HL-60 (cell line): ENCODE results near the gene SLC18B1.
A peak's percentile ranks its signal among the peaks of the same experiment; 100 is the strongest.

ENCODE experiments used
- DNase-seq, 2 experiments: peaks; one replicate each; pipeline ENCODE4 v3.0.0-alpha.2; 2010 to 2020; ENCODE audit warnings: low read depth in 1 of 2, low spot score in 1 of 2
- H3K27ac ChIP-seq: fragments of 250-450 bp; sonication (Bioruptor Pico); replicated peaks from 2 replicates; pipeline ENCODE4 v1.5.1; 2020; ENCODE audit warnings: mild to moderate bottlenecking, moderate library complexity
- H3K27me3 ChIP-seq: fragments of 250-450 bp; sonication (Bioruptor Pico); 2 replicates; pipeline ENCODE4 v1.5.1; 2021; ENCODE audit warnings: mild to moderate bottlenecking, moderate library complexity; ENCODE audit not compliant: insufficient read depth, poor library complexity, severe bottlenecking
- H3K4me3 ChIP-seq: replicated peaks from 2 replicates; pipeline ENCODE4 v1.5.1; 2011; ENCODE audit warnings: mild to moderate bottlenecking, control low read depth, low read length; ENCODE audit not compliant: insufficient read depth
- GABPA ChIP-seq: IDR thresholded peaks from 2 replicates; pipeline ENCODE4 v1.6.1; 2012; ENCODE audit warnings: low read depth
- POLR2AphosphoS5 ChIP-seq: IDR thresholded peaks from 2 replicates; pipeline ENCODE4 v1.6.1; 2012; ENCODE audit warnings: low read depth
- SPI1 ChIP-seq: IDR thresholded peaks from 2 replicates; pipeline ENCODE4 v1.6.1; 2012; ENCODE audit warnings: low read depth, mild to moderate bottlenecking, borderline replicate concordance
- TF ChIP-seq, protein P1 (sequence below): IDR thresholded peaks from 2 replicates; pipeline ENCODE4 v1.6.1; 2012; ENCODE audit warnings: low read depth; ENCODE audit not compliant: insufficient replicate concordance
- TF ChIP-seq, protein P2 (sequence below): IDR thresholded peaks from one replicate; pipeline ENCODE4 v1.5.1; 2011; ENCODE audit warnings: low read length, control low read depth, inconsistent platforms; ENCODE audit not compliant: insufficient read depth

Gene SLC18B1

DNA sequence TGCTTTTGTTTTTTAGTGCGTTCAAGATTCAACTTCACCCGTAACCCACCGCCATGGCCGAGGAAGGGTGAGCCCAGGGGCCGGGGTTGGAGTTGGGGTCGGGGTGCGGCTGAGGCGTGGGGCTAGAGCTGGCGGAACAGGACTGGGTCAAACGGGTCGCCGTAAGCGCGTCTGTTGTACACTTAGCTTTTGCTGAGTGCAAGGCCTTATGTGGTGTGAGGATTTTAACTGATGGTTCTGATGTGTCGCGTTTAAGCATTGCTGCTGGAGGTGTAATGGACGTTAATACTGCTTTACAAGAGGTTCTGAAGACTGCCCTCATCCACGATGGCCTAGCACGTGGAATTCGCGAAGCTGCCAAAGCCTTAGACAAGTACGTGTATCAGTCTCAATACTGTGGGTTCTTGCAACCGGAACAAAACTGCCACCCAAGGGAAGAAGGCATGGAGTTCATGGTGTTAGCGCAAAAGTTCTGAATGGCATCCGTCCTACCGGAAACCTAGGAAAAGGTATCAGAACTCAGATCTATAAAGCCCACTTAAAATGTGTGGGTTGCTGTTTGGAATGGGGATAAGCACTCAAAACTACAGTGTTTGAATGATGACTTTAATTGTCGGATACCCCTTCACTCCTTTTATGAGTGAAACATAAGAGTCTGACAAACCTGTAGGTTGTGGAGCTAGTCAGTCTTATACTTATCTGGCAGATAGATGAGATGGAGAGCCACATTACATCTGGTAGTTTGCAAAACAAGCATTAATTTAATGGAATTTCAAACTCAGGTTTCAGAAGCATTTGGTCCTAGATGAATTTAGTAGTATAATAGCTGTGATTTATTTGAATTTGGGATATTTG lies 16.5 kb upstream of the SLC18B1 start:
- DNase-seq: no peak
- H3K27ac ChIP-seq: peak overlapping the region; percentile 98
- no peak for TF ChIP-seq GABPA
- peak overlapping the region; percentile 72 for H3K4me3 ChIP-seq
- no peaks in the 10 kb centered on the region for H3K27me3 ChIP-seq

DNA sequence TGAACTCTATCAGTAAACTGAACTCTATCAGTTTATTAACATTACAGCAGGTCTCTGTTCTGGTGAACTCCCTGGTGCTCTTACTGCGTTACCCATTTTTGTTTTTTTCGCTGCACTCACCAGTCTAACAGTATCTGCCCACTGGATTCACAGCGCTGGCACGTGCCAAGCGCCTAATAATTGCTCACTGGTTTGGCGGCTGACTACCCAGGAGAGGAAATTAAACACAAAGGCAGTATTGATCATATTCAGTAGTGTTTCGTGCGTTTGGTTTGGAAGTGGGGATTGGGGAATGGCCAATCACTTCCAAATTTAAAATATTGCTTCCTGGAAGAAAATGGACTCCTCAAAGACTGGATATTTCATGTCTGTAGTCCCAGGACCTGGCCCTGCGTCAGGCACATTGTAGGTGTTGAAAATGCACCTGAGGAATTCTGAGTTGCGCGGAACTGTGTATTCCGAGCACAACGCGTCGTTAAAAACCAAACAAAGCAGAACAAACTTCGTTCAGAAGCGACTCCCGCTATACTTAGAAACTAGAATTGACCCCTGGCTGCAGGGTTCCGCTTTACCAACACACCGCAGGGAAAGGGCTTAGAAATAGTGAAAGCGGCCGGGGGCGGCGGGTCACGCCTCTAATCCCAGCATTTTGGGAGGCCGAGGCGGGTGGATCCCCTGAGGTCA lies 14.9 kb upstream of the SLC18B1 start:
- TF ChIP-seq, protein P1, sequence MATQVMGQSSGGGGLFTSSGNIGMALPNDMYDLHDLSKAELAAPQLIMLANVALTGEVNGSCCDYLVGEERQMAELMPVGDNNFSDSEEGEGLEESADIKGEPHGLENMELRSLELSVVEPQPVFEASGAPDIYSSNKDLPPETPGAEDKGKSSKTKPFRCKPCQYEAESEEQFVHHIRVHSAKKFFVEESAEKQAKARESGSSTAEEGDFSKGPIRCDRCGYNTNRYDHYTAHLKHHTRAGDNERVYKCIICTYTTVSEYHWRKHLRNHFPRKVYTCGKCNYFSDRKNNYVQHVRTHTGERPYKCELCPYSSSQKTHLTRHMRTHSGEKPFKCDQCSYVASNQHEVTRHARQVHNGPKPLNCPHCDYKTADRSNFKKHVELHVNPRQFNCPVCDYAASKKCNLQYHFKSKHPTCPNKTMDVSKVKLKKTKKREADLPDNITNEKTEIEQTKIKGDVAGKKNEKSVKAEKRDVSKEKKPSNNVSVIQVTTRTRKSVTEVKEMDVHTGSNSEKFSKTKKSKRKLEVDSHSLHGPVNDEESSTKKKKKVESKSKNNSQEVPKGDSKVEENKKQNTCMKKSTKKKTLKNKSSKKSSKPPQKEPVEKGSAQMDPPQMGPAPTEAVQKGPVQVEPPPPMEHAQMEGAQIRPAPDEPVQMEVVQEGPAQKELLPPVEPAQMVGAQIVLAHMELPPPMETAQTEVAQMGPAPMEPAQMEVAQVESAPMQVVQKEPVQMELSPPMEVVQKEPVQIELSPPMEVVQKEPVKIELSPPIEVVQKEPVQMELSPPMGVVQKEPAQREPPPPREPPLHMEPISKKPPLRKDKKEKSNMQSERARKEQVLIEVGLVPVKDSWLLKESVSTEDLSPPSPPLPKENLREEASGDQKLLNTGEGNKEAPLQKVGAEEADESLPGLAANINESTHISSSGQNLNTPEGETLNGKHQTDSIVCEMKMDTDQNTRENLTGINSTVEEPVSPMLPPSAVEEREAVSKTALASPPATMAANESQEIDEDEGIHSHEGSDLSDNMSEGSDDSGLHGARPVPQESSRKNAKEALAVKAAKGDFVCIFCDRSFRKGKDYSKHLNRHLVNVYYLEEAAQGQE: no peak
- no peak for TF ChIP-seq GABPA
- TF ChIP-seq POLR2AphosphoS5: peak; percentile 31
- TF ChIP-seq SPI1: peak; percentile 46; the same call in 1 of the 2 replicates
- TF ChIP-seq, protein P2, sequence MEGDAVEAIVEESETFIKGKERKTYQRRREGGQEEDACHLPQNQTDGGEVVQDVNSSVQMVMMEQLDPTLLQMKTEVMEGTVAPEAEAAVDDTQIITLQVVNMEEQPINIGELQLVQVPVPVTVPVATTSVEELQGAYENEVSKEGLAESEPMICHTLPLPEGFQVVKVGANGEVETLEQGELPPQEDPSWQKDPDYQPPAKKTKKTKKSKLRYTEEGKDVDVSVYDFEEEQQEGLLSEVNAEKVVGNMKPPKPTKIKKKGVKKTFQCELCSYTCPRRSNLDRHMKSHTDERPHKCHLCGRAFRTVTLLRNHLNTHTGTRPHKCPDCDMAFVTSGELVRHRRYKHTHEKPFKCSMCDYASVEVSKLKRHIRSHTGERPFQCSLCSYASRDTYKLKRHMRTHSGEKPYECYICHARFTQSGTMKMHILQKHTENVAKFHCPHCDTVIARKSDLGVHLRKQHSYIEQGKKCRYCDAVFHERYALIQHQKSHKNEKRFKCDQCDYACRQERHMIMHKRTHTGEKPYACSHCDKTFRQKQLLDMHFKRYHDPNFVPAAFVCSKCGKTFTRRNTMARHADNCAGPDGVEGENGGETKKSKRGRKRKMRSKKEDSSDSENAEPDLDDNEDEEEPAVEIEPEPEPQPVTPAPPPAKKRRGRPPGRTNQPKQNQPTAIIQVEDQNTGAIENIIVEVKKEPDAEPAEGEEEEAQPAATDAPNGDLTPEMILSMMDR: no peak
- peak in 1 of 2 experiments; percentile 70 for DNase-seq
- Histone ChIP-seq H3K27me3 (peaks cover 2% of the 10 kb centered on the region), H3K27ac (peak overlapping the region; percentile 98), H3K4me3 (peak overlapping the region; percentile 56)

DNA sequence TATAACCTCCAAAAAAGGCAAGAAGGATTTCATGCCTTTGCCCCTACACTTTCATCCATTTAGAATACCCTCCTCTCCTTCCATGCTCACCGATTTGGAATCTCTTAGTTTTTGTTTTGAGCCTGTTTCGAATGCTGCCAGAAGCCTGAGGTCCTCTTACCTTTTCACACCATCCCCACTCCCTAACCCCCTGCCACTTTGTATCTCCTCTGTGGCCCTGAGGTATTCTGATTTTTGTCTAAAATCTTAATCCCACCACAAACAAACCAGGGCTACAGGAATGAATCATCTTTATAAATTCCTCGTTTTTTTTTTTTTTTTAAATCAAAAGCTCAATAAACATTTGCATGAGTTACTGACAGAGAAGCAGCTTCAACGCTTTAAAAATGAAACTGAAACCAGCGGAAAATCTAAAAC lies 14.3 kb upstream of the SLC18B1 start:
- H3K4me3 ChIP-seq: peak overlapping the region; percentile 56
- peak overlapping the region; percentile 98 for H3K27ac ChIP-seq
- TF ChIP-seq GABPA (no peak), POLR2AphosphoS5 (no peak), SPI1 (no peak)
- TF ChIP-seq, protein P2: no peak
- TF ChIP-seq, protein P1: no peak
- H3K27me3 ChIP-seq: peaks cover 2% of the 10 kb centered on the region
- DNase-seq: no peak

DNA sequence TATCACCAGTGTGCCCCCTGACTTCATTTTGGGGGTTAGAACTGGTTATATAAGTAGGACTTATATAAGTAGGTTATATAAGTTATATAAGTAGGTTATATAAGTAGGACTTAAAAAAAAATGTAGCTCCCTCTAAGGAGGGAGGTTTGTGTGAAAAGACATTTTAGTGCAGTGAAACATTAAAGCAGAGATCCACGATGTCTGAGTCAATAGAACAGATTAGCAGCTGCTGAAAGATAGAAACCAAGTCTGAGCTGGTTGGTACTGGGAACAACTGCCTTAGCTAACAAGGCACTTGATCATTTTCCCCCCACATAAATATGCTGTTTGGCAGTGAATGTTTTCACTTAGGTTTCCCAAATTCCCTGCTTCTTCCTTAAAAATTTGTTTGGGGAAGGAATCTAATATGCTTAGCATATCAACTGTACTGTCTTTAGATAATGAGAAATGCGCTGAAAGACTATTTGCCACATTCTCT lies 13.9 kb upstream of the SLC18B1 start:
- peak overlapping the region; percentile 98 for H3K27ac ChIP-seq
- H3K4me3 ChIP-seq: no peak overlapping the region
- TF ChIP-seq GABPA (no peak), SPI1 (no peak), POLR2AphosphoS5 (no peak)
- TF ChIP-seq, protein P1: no peak
- TF ChIP-seq, protein P2: no peak
- DNase-seq: no peak
- peaks cover 2% of the 10 kb centered on the region for H3K27me3 ChIP-seq
